B cell (primary cell): ENCODE results near the gene IFNLR1. TPM values are rescaled to one million over a fixed set of nuclear protein-coding genes. Genes with fewer than 3 reads are reported as not detected.

Source experiments
- ATAC-seq: fragments of 200-7000 bp; cut with Tn5 transposase; one replicate; pipeline ENCODE4 v1.10.0; 2021; ENCODE audit warnings: low read depth, mild to moderate bottlenecking, moderate number of reproducible peaks, moderate library complexity
- CTCF ChIA-PET: fragments of 350-600 bp; sonication (Branson Sonifier 250); formaldehyde crosslinking; loops from one replicate; lab custom pipeline; 2021; ENCODE audit warnings: antibody characterized with exemption, inconsistent platforms; lab: Charles Lee
- POLR2A ChIA-PET: fragments of 350-600 bp; sonication (Branson Sonifier 250); formaldehyde crosslinking; loops from one replicate; lab custom pipeline; 2021; ENCODE audit warnings: antibody characterized with exemption; lab: Charles Lee
- DNase-seq: peaks from one replicate; pipeline ENCODE4 v3.0.0; 2013
- H2AFZ ChIP-seq: 2 replicates; pipeline ENCODE4 v1.6.1; 2012; ENCODE audit warnings: mild to moderate bottlenecking, low read depth, low read length; ENCODE audit not compliant: insufficient read depth, poor library complexity, severe bottlenecking
- H3K27ac ChIP-seq, 2 donors: 1 replicate in 1 of 2; 2 replicates in 1 of 2; pipeline ENCODE4 v1.5.1; 2012 to 2013; ENCODE audit warnings: low read length in 2 of 2, mild to moderate bottlenecking in 2 of 2, moderate library complexity in 1 of 2
- H3K27me3 ChIP-seq, 4 experiments: fragments of 200-600 bp in 1 of 4; sonication (generic) in 1 of 4; replicated peaks in 1 of 4; 1 replicate in 2 of 4; 2 replicates in 2 of 4; pipeline versions ENCODE4 v1.6.1 to v1.7.0; 2013 to 2016; ENCODE audit warnings: low read length in 3 of 4, mild to moderate bottlenecking in 2 of 4, mixed read lengths in 1 of 4, moderate library complexity in 1 of 4; ENCODE audit not compliant: insufficient read depth in 4 of 4, control insufficient read depth in 3 of 4; ENCODE audit errors: control extremely low read depth in 1 of 4
- H3K36me3 ChIP-seq, 2 experiments: replicated peaks in 1 of 2; 1 replicate in 1 of 2; 2 replicates in 1 of 2; pipeline versions ENCODE4 v1.6.1 to v1.7.1; 2013; ENCODE audit warnings: low read length in 1 of 2; ENCODE audit not compliant: insufficient read depth in 2 of 2, control insufficient read depth in 1 of 2; ENCODE audit errors: control extremely low read depth in 1 of 2, extremely low read depth in 1 of 2
- H3K4me1 ChIP-seq, 2 donors: fragments of 200-600 bp in 1 of 2; sonication (generic) in 1 of 2; 1 replicate in 1 of 2; 2 replicates in 1 of 2; pipeline versions ENCODE4 v1.5.1 to v1.6.1; 2013 to 2017; ENCODE audit warnings: low read length in 2 of 2; ENCODE audit not compliant: control insufficient read depth in 2 of 2, insufficient read depth in 2 of 2
- H3K4me2 ChIP-seq: replicated peaks from 2 replicates; pipeline ENCODE3; 2012; ENCODE audit warnings: mild to moderate bottlenecking, low read depth, low read length; ENCODE audit not compliant: poor library complexity, severe bottlenecking
- H3K4me3 ChIP-seq, 5 experiments: fragments of 200-600 bp in 1 of 5; sonication (generic) in 1 of 5; 1 replicate in 3 of 5; 2 replicates in 2 of 5; pipeline versions ENCODE4 v1.5.1 to v1.7.0; 2011 to 2016; ENCODE audit warnings: low read length in 4 of 5, mild to moderate bottlenecking in 4 of 5, low read depth in 2 of 5, control low read depth in 1 of 5, moderate library complexity in 1 of 5; ENCODE audit not compliant: insufficient read depth in 1 of 5; ENCODE audit errors: control extremely low read depth in 1 of 5, extremely low read depth in 1 of 5
- H3K79me2 ChIP-seq: fragments of 200-600 bp; sonication (generic); one replicate; pipeline ENCODE4 v1.6.0; 2016; ENCODE audit warnings: low read length; ENCODE audit not compliant: control insufficient read depth, insufficient read depth
- H3K9ac ChIP-seq: fragments of 200-600 bp; sonication (generic); 2 replicates; pipeline ENCODE4 v1.6.1; 2017; ENCODE audit warnings: mild to moderate bottlenecking, low read length, moderate library complexity
- H3K9me3 ChIP-seq, 3 donors: one replicate each; pipeline versions ENCODE4 v1.6.1 to v1.7.1; 2013; ENCODE audit warnings: low read length in 2 of 3; ENCODE audit not compliant: control insufficient read depth in 2 of 3, insufficient read depth in 1 of 3; ENCODE audit errors: control extremely low read depth in 1 of 3
- H4K20me1 ChIP-seq: 2 replicates; pipeline ENCODE4 v1.6.0; 2012; ENCODE audit warnings: mild to moderate bottlenecking, low read length; ENCODE audit not compliant: insufficient read depth, control insufficient read depth, poor library complexity, severe bottlenecking
- H3K27ac Mint-ChIP-seq: one replicate; pipeline ENCODE4 v1.8.0; 2021; ENCODE audit warnings: mixed read lengths
- H3K27me3 Mint-ChIP-seq: one replicate; pipeline ENCODE4 v1.8.0; 2021; ENCODE audit warnings: mixed read lengths
- H3K4me1 Mint-ChIP-seq: one replicate; pipeline ENCODE4 v1.8.0; 2021; ENCODE audit warnings: mixed read lengths
- H3K4me3 Mint-ChIP-seq: one replicate; pipeline ENCODE4 v1.8.0; 2021; ENCODE audit warnings: mixed read lengths
- H3K9me3 Mint-ChIP-seq: one replicate; pipeline ENCODE4 v1.8.0; 2022; ENCODE audit warnings: mixed read lengths; ENCODE audit not compliant: insufficient read depth
- CTCF ChIP-seq: fragments of 200-600 bp; IDR thresholded peaks from one replicate; pipeline ENCODE4 v1.8.0; 2022; ENCODE audit warnings: antibody characterized with exemption, mild to moderate bottlenecking
- EZH2 ChIP-seq: IDR thresholded peaks from 2 replicates; pipeline ENCODE4 v1.6.1; 2012; ENCODE audit warnings: borderline replicate concordance, low read depth, mild to moderate bottlenecking, moderate library complexity, low read length; ENCODE audit not compliant: insufficient read depth, poor library complexity, severe bottlenecking
- WGBS: methylation state at CpG from one replicate; pipeline ENCODE4 v1.1.5; 2013; ENCODE audit warnings: missing lambda C conversion rate; ENCODE audit not compliant: insufficient coverage; 5-methylcytosine and 5-hydroxymethylcytosine counted together
- intact Hi-C: fragments of 100-400 bp; cut with micrococcal nuclease; formaldehyde crosslinking; loops from one replicate; pipeline ENCODE4 v1.10.0; 2022
- polyA plus RNA-seq: library from polyadenylated mRNA; depleted of rRNA; stranded (reverse); fragments of >200 nt; gene quantifications from 2 replicates; pipeline ENCODE4 v1.2.3, GENCODE V29; 2012
- total RNA-seq, 2 donors: library from RNA; stranded (reverse); fragments of 120-200 nt in 1 of 2; gene quantifications; 1 replicate in 1 of 2; 2 replicates in 1 of 2; pipeline versions ENCODE4 v1.2.3 to v1.2.4, GENCODE V29; 2013 to 2022

Gene IFNLR1
- total and polyA plus RNA-seq, 2 donors (not counting 1 experiment from before 2014, with no cell fraction given), result 14.7 to 39.7 TPM

- no peaks in the 10 kb centered on the region for H3K79me2 ChIP-seq
- Mint-ChIP-seq H3K27ac (no peak overlapping the region), H3K4me3 (no peak overlapping the region), H3K4me1 (peaks cover 21% of the 10 kb centered on the region), H3K27me3 (peaks cover 7% of the 10 kb centered on the region), H3K9me3 (no peaks in the 10 kb centered on the region)
- peaks cover 13 to 16% of the 10 kb centered on the region in 2 donors for H3K4me1 ChIP-seq
- H3K4me2 ChIP-seq, result no peak overlapping the region
- ChIA-PET CTCF (interaction anchor here (7.1 to 10.5 kb wide), 3 partner anchors 43 to 246 kb away, joined by 115 to 387 read pairs (median 237); partner anchors contain the start of gene IFNLR1), POLR2A (no interaction called here)
- no peak overlapping the region for H3K27ac ChIP-seq
- 94% methylated on average over 8 of the region's 9 CpGs for WGBS
- no peak for TF ChIP-seq EZH2
- intact Hi-C loops, result no loop called here
- H3K9me3 ChIP-seq, result no peaks in the 10 kb centered on the region
- H3K27me3 ChIP-seq, result peaks cover 0 to 7% (median 2%) of the 10 kb centered on the region in 4 experiments
- H2AFZ ChIP-seq, result no peak overlapping the region
- ATAC-seq (no peak), DNase-seq (no peak)
- H3K9ac ChIP-seq, result no peak overlapping the region
- no peaks in the 10 kb centered on the region for H3K36me3 ChIP-seq
- H4K20me1 ChIP-seq, result no peaks in the 10 kb centered on the region
- H3K4me3 ChIP-seq, result no peak overlapping the region
Measured at GRCh38 chr1:24147194-24147593, 39.9 kb downstream of the IFNLR1 start.

- no peaks in the 10 kb centered on the region for H3K36me3 ChIP-seq
Measured at GRCh38 chr1:24142546-24143534, 44.2 kb downstream of the IFNLR1 start, which contains the start of gene IL22RA1. Gene IL22RA1, minus strand, starts transcription at chr1:24143140. Its CDS starts 58 bp downstream, at chr1:24143082.

More at GRCh38 chr1:24142546-24143534, 44.2 kb downstream of the IFNLR1 start, which contains the start of gene IL22RA1:
- 80% methylated on average over 18 of the region's 22 CpGs for WGBS
- Mint-ChIP-seq H3K4me1 (peaks cover 4% of the 10 kb centered on the region), H3K9me3 (no peaks in the 10 kb centered on the region), H3K4me3 (no peak within 1 kb of the TSS), H3K27me3 (peaks cover 11% of the 10 kb centered on the region), H3K27ac (peak within 1 kb of the TSS; percentile 8)
- H3K27ac ChIP-seq, result no peak within 1 kb of the TSS
- no peaks in the 10 kb centered on the region for H3K79me2 ChIP-seq
- H3K4me2 ChIP-seq, result no peak within 1 kb of the TSS
- peaks cover 0 to 3% (median 0%) of the 10 kb centered on the region in 3 donors for H3K9me3 ChIP-seq
- intact Hi-C loops, result no loop called here
- ChIA-PET POLR2A (interaction anchor here (0.8 kb wide), 1 partner anchor 293 kb away, joined by 4 read pairs; no protein-coding TSS in a partner anchor), CTCF (interaction anchor here (1.4 to 1.6 kb wide), 2 partner anchors 8 to 250 kb away, joined by 4 to 5 read pairs; no protein-coding TSS in a partner anchor)
- no peak for DNase-seq
- peaks cover 0 to 2% (median 0%) of the 10 kb centered on the region in 4 experiments for H3K27me3 ChIP-seq
- H3K4me1 ChIP-seq, result no peaks in the 10 kb centered on the region
- H2AFZ ChIP-seq, result no peak within 1 kb of the TSS
- no peak within 1 kb of the TSS for H3K9ac ChIP-seq
- TF ChIP-seq EZH2 (no peak), CTCF (no peak)
- no peak for ATAC-seq
- H4K20me1 ChIP-seq, result no peaks in the 10 kb centered on the region
- H3K4me3 ChIP-seq, result no peak within 1 kb of the TSS
